Measurements from ENCODE around the gene GALNTL6. TPM values are rescaled to one million over a fixed set of nuclear protein-coding genes. Genes with fewer than 3 reads are reported as not detected.

GALNTL6 gene
- total and polyA plus RNA-seq, 2 experiments from 2014 or later = not detected

GRCh38 chr4:172740434-172740833, 927.2 kb downstream of the GALNTL6 start:
- H3K9me3 ChIP-seq (ENCODE audit: low read depth) = no peaks in the 10 kb centered on the region
- no peak for TF ChIP-seq CTCF (IDR thresholded peaks at IDR 0.05; ENCODE audit: low read depth, low read length)
- no peak overlapping the region for H3K27ac ChIP-seq
- no peaks in the 10 kb centered on the region for H3K27me3 ChIP-seq
- DNase-seq (ENCODE audit: low read depth in 1 of 2, low spot score in 1 of 2) = no peak
- H3K4me3 ChIP-seq = no peak overlapping the region
- H3K36me3 ChIP-seq = no peaks in the 10 kb centered on the region
- H3K4me1 ChIP-seq (ENCODE audit: low read depth) = no peaks in the 10 kb centered on the region

DNA sequence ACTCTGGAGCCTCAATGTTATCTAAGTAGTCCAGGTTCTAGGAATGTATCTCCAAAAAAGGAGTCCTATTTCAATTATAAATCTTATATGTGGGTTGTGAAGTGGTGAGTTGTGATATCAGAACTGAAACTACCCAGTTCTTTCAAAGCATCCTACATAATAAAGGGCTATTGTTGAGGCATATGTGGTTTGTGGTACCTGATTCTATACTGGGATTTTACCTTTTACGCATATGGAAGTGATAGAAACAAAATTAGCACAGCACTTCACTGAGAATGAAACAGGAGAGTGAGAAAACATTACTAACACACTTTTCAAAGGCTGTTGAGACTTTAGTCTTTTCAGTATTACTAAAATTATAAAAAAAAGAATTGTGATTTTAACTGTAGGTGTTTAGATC, 937.7 kb downstream of the GALNTL6 start:
- no peak for TF ChIP-seq CTCF (IDR thresholded peaks at IDR 0.05; ENCODE audit: low read depth, low read length)
- H3K36me3 ChIP-seq = no peaks in the 10 kb centered on the region
- DNase-seq (ENCODE audit: low read depth in 1 of 2, low spot score in 1 of 2) = no peak
- H3K4me3 ChIP-seq = no peak overlapping the region
- H3K27me3 ChIP-seq = no peaks in the 10 kb centered on the region
- H3K4me1 ChIP-seq (ENCODE audit: low read depth) = no peaks in the 10 kb centered on the region
- no peak overlapping the region for H3K27ac ChIP-seq
- H3K9me3 ChIP-seq (ENCODE audit: low read depth) = no peaks in the 10 kb centered on the region

DNA sequence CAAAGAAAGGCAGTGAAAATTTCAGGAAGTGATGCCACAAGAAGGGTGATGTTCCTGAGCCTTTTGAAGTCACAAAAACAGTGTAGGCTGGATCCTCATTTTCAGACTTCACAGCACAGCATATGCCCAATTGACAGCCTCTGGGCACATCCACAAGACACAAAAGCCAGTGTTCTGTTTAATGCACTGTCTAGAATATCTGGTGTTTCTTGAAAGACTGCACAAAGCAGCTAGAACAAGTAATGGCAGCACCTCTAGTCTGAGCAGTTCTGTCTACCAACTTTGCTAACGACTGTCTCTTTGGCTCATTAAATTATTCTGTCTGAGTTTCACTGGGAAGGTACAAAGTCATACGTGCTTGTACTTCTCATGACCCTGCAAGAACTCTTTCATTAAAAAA, 938.3 kb downstream of the GALNTL6 start:
- no peak overlapping the region for H3K4me3 ChIP-seq
- TF ChIP-seq CTCF (IDR thresholded peaks at IDR 0.05; ENCODE audit: low read depth, low read length) = no peak
- no peaks in the 10 kb centered on the region for H3K9me3 ChIP-seq (ENCODE audit: low read depth)
- no peaks in the 10 kb centered on the region for H3K27me3 ChIP-seq
- H3K4me1 ChIP-seq (ENCODE audit: low read depth) = no peaks in the 10 kb centered on the region
- H3K27ac ChIP-seq = no peak overlapping the region
- no peak for DNase-seq (ENCODE audit: low read depth in 1 of 2, low spot score in 1 of 2)
- H3K36me3 ChIP-seq = no peaks in the 10 kb centered on the region

- TF ChIP-seq CTCF (IDR thresholded peaks at IDR 0.05; ENCODE audit: low read depth, low read length) = no peak
- DNase-seq (ENCODE audit: low read depth in 1 of 2, low spot score in 1 of 2) = peak in 1 of 2 donors; percentile 13
- H3K27me3 ChIP-seq = no peaks in the 10 kb centered on the region
- no peaks in the 10 kb centered on the region for H3K4me1 ChIP-seq (ENCODE audit: low read depth)
- H3K27ac ChIP-seq = no peak overlapping the region
- H3K36me3 ChIP-seq = no peaks in the 10 kb centered on the region
- H3K9me3 ChIP-seq (ENCODE audit: low read depth) = no peaks in the 10 kb centered on the region
- no peak overlapping the region for H3K4me3 ChIP-seq
These were observed 945.6 kb downstream of the GALNTL6 start for GRCh38 chr4:172758586-172759340.

GRCh38 chr4:172760512-172760911, 947.3 kb downstream of the GALNTL6 start:
- Histone ChIP-seq H3K27ac (no peak overlapping the region), H3K27me3 (no peaks in the 10 kb centered on the region), H3K9me3 (ENCODE audit: low read depth) (no peaks in the 10 kb centered on the region), H3K4me1 (ENCODE audit: low read depth) (no peaks in the 10 kb centered on the region), H3K36me3 (no peaks in the 10 kb centered on the region), H3K4me3 (no peak overlapping the region)
- no peak for DNase-seq (ENCODE audit: low read depth in 1 of 2, low spot score in 1 of 2)
- TF ChIP-seq CTCF (IDR thresholded peaks at IDR 0.05; ENCODE audit: low read depth, low read length) = no peak

Data from cardiac muscle cell (in vitro differentiated cells and primary cell).